ENCODE data around the gene MGST3. TPM values are rescaled to one million over a fixed set of nuclear protein-coding genes. Genes with fewer than 3 reads are reported as not detected.

The MGST3 gene
- total and polyA plus RNA-seq, 2 donors (not counting 1 experiment from before 2014, with no cell fraction given) = 35.6 to 41.7 TPM

DNA sequence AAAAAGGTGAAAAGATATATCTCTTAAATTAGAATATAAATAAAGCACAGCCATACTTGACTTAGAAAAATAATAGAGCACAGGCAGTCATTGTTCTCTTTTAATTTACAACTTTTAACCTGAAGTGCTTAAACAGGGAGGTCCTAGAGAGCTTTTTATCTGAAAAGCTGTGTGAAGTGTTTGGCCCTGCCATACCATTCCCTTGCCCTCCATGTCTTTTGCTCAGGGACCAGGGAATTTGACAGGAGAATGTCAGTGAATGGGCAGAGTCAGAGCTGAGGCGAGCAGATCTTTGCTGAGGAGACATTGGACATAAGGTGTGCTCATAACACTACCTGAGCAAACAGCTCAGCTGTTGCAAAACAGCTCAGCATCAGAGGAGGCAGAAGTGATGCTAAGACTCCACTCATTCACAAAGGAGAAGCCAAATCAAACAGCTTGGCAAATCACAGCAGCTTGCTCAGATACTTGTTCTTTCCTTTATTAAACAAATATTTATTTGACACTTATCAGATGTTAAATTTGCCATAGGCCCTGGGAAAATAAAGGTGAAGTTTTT is 14.9 kb upstream of the MGST3 start:
- Mint-ChIP-seq H3K4me3 (no peak overlapping the region), H3K9me3 (ENCODE audit: insufficient read depth) (peaks cover 4% of the 10 kb centered on the region), H3K4me1 (peaks cover 2% of the 10 kb centered on the region), H3K27me3 (peaks cover 49% of the 10 kb centered on the region), H3K27ac (no peak overlapping the region)
- 88% methylated on average over 1 of the region's 1 CpG for WGBS (ENCODE audit: insufficient coverage)
- POLR2A ChIA-PET = no interaction called here
- Histone ChIP-seq H3K36me3 (replicated peaks in 1 of 2; ENCODE audit: control extremely low read depth in 1 of 2, control insufficient read depth in 1 of 2, extremely low read depth in 1 of 2, insufficient read depth in 2 of 2, low read length in 1 of 2) (no peaks in the 10 kb centered on the region), H3K4me1 (ENCODE audit: control insufficient read depth in 2 of 2, insufficient read depth in 2 of 2, low read length in 2 of 2) (no peaks in the 10 kb centered on the region), H3K79me2 (ENCODE audit: control insufficient read depth, insufficient read depth, low read length) (no peaks in the 10 kb centered on the region), H3K9me3 (ENCODE audit: control extremely low read depth in 1 of 3, control insufficient read depth in 2 of 3, insufficient read depth in 1 of 3, low read length in 2 of 3) (peaks cover 0 to 4% (median 1%) of the 10 kb centered on the region in 3 donors), H3K27me3 (replicated peaks in 1 of 4; ENCODE audit: control extremely low read depth in 1 of 4, control insufficient read depth in 3 of 4, insufficient read depth in 4 of 4, low read length in 3 of 4) (peaks cover 0 to 18% (median 5%) of the 10 kb centered on the region in 4 experiments), H2AFZ (ENCODE audit: insufficient read depth, low read depth, low read length, poor library complexity, severe bottlenecking) (no peak overlapping the region), H3K4me2 (replicated peaks; ENCODE audit: low read depth, low read length, poor library complexity, severe bottlenecking) (no peak overlapping the region), H4K20me1 (ENCODE audit: control insufficient read depth, insufficient read depth, low read length, poor library complexity, severe bottlenecking) (no peaks in the 10 kb centered on the region), H3K27ac (ENCODE audit: low read length in 2 of 2) (no peak overlapping the region), H3K9ac (ENCODE audit: low read length) (no peak overlapping the region), H3K4me3 (ENCODE audit: control extremely low read depth in 1 of 5, extremely low read depth in 1 of 5, insufficient read depth in 1 of 5, low read depth in 2 of 5, low read length in 4 of 5) (no peak overlapping the region)
- intact Hi-C loops (cut with micrococcal nuclease) = no loop called here
- CTCF ChIA-PET = no interaction called here
- ATAC-seq (ENCODE audit: low read depth) (no peak), DNase-seq (no peak)
- TF ChIP-seq, protein P1, sequence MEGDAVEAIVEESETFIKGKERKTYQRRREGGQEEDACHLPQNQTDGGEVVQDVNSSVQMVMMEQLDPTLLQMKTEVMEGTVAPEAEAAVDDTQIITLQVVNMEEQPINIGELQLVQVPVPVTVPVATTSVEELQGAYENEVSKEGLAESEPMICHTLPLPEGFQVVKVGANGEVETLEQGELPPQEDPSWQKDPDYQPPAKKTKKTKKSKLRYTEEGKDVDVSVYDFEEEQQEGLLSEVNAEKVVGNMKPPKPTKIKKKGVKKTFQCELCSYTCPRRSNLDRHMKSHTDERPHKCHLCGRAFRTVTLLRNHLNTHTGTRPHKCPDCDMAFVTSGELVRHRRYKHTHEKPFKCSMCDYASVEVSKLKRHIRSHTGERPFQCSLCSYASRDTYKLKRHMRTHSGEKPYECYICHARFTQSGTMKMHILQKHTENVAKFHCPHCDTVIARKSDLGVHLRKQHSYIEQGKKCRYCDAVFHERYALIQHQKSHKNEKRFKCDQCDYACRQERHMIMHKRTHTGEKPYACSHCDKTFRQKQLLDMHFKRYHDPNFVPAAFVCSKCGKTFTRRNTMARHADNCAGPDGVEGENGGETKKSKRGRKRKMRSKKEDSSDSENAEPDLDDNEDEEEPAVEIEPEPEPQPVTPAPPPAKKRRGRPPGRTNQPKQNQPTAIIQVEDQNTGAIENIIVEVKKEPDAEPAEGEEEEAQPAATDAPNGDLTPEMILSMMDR (IDR thresholded peaks at IDR 0.05) = no peak
- no peak for TF ChIP-seq EZH2 (IDR thresholded peaks at IDR 0.05; ENCODE audit: borderline replicate concordance, insufficient read depth, low read depth, low read length, poor library complexity, severe bottlenecking)

DNA sequence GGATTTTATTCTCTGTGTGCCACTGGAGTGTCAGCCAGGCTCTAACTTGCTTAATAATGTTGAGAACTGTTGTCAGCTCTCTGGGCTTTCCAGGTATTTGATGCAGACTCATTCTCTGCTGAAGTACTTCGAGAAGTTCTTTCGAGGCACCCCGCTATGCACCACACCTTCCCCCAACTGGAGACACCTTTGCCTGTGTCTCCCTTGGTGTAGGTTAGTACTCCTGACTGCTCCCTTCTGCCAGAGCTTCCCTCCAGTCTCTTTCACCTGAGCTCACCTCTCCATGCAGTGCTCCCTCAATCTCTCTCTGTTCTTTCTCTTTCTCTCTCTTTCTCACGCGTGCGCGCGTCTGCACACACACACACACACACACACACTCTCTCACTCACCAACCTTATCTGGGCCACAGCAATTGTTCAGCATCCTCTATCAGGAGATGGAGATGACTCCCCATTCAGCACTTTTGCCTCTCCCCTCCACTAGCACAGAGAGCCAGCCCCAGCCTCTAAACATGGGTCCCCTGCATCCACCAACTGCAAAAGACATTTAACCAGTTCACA is 14.0 kb upstream of the MGST3 start:
- H3K4me3 ChIP-seq (ENCODE audit: control extremely low read depth in 1 of 5, extremely low read depth in 1 of 5, insufficient read depth in 1 of 5, low read depth in 2 of 5, low read length in 4 of 5) = no peak overlapping the region
- intact Hi-C loops (cut with micrococcal nuclease) = no loop called here
- no peaks in the 10 kb centered on the region for H4K20me1 ChIP-seq (ENCODE audit: control insufficient read depth, insufficient read depth, low read length, poor library complexity, severe bottlenecking)
- Mint-ChIP-seq H3K27me3 (peaks cover 47% of the 10 kb centered on the region), H3K9me3 (ENCODE audit: insufficient read depth) (peaks cover 4% of the 10 kb centered on the region), H3K4me3 (no peak overlapping the region), H3K27ac (no peak overlapping the region), H3K4me1 (peaks cover 2% of the 10 kb centered on the region)
- no peak overlapping the region for H3K4me2 ChIP-seq (replicated peaks; ENCODE audit: low read depth, low read length, poor library complexity, severe bottlenecking)
- H3K27me3 ChIP-seq (replicated peaks in 1 of 4; ENCODE audit: control extremely low read depth in 1 of 4, control insufficient read depth in 3 of 4, insufficient read depth in 4 of 4, low read length in 3 of 4) = peaks cover 0 to 18% (median 5%) of the 10 kb centered on the region in 4 experiments
- ChIA-PET CTCF (no interaction called here), POLR2A (no interaction called here)
- H3K9ac ChIP-seq (ENCODE audit: low read length) = no peak overlapping the region
- TF ChIP-seq EZH2 (IDR thresholded peaks at IDR 0.05; ENCODE audit: borderline replicate concordance, insufficient read depth, low read depth, low read length, poor library complexity, severe bottlenecking) = no peak
- TF ChIP-seq, protein P1 (IDR thresholded peaks at IDR 0.05) = no peak
- no peak overlapping the region for H3K27ac ChIP-seq (ENCODE audit: low read length in 2 of 2)
- H3K79me2 ChIP-seq (ENCODE audit: control insufficient read depth, insufficient read depth, low read length) = no peaks in the 10 kb centered on the region
- H3K36me3 ChIP-seq (replicated peaks in 1 of 2; ENCODE audit: control extremely low read depth in 1 of 2, control insufficient read depth in 1 of 2, extremely low read depth in 1 of 2, insufficient read depth in 2 of 2, low read length in 1 of 2) = no peaks in the 10 kb centered on the region
- 91% methylated on average over 6 of the region's 8 CpGs for WGBS (ENCODE audit: insufficient coverage)
- no peaks in the 10 kb centered on the region for H3K4me1 ChIP-seq (ENCODE audit: control insufficient read depth in 2 of 2, insufficient read depth in 2 of 2, low read length in 2 of 2)
- H3K9me3 ChIP-seq (ENCODE audit: control extremely low read depth in 1 of 3, control insufficient read depth in 2 of 3, insufficient read depth in 1 of 3, low read length in 2 of 3) = peaks cover 0 to 4% (median 1%) of the 10 kb centered on the region in 3 donors
- ATAC-seq (ENCODE audit: low read depth) (no peak), DNase-seq (no peak)
- no peak overlapping the region for H2AFZ ChIP-seq (ENCODE audit: insufficient read depth, low read depth, low read length, poor library complexity, severe bottlenecking)

Data from B cell (primary cell).